OCI-LY3 (cell line): ENCODE measurements around the gene IGFBP6.

ENCODE experiments used
- EZH2phosphoT487 ChIP-seq: fragments of 200-600 bp; shearing (Covaris generic); IDR thresholded peaks from 2 replicates; pipeline ENCODE4 v1.6.1; 2018; ENCODE audit warnings: antibody characterized with exemption, mixed run types, low read depth
- TF ChIP-seq, protein P1 (sequence below): fragments of 200-600, 300-600 bp; sonication (generic); IDR thresholded peaks from 2 replicates; pipeline ENCODE4 v1.5.1; 2014; ENCODE audit warnings: antibody characterized with exemption, low read length, low read depth

DNA sequence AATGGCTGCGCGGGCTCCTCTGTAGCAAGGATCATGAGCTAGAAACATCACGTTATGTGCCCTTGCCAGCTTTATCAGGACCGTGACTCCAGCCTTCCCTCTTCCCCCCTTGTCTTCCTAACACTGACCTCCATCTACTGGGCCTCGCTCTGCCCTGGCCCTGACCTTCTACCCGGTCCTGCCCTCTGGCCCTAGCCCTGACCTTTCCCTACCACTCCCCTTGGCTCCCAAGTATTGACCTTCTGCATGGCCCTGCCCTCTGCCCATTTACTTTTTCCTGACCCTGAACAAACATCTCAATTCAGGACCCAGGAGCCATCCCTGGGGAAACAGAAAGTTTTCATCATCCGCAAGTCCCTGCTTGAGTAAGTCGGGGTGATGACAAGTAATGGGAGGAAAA is 7.8 kb downstream of the IGFBP6 start:
- TF ChIP-seq, protein P1, sequence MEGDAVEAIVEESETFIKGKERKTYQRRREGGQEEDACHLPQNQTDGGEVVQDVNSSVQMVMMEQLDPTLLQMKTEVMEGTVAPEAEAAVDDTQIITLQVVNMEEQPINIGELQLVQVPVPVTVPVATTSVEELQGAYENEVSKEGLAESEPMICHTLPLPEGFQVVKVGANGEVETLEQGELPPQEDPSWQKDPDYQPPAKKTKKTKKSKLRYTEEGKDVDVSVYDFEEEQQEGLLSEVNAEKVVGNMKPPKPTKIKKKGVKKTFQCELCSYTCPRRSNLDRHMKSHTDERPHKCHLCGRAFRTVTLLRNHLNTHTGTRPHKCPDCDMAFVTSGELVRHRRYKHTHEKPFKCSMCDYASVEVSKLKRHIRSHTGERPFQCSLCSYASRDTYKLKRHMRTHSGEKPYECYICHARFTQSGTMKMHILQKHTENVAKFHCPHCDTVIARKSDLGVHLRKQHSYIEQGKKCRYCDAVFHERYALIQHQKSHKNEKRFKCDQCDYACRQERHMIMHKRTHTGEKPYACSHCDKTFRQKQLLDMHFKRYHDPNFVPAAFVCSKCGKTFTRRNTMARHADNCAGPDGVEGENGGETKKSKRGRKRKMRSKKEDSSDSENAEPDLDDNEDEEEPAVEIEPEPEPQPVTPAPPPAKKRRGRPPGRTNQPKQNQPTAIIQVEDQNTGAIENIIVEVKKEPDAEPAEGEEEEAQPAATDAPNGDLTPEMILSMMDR, result no peak
- TF ChIP-seq EZH2phosphoT487, result no peak
